Gastrocnemius medialis (tissue), 4 donors: ENCODE data around the gene SERTAD2. TPM values are rescaled to one million over a fixed set of nuclear protein-coding genes. Genes with fewer than 3 reads are reported as not detected.
A peak's percentile ranks its signal among the peaks of the same experiment; 100 is the strongest.

Source experiments
- ATAC-seq, 2 donors: fragments of 150-250 bp; one replicate each; pipeline ENCODE4 v1.9.1; 2016
- DNase-seq, 2 donors: peaks; one replicate each; pipeline ENCODE4 v3.0.0-alpha.2; 2019
- H3K27ac ChIP-seq, 4 donors: fragments of 200-600 bp; sonication (generic); 1 replicate in 1 of 4; 2 replicates in 3 of 4; pipeline ENCODE4 v1.5.1; 2016 to 2018; ENCODE audit warnings: mild to moderate bottlenecking in 2 of 4, moderate library complexity in 1 of 4
- H3K27me3 ChIP-seq, 3 donors: fragments of 200-600 bp; sonication (generic) in 2 of 3; 1 replicate in 1 of 3; 2 replicates in 2 of 3; pipeline versions ENCODE4 v1.5.1 to v1.6.0; 2016 to 2019; ENCODE audit warnings: mild to moderate bottlenecking in 1 of 3, moderate library complexity in 1 of 3
- H3K36me3 ChIP-seq, 2 donors: fragments of 200-600 bp; sonication (generic) in 1 of 2; one replicate each; pipeline ENCODE4 v1.5.1; 2017 to 2018
- H3K4me1 ChIP-seq, 2 donors: fragments of 200-600 bp; sonication (generic) in 1 of 2; one replicate each; pipeline ENCODE4 v1.5.1; 2016 to 2017; ENCODE audit warnings: mild to moderate bottlenecking in 2 of 2
- H3K4me3 ChIP-seq, 4 donors: fragments of 200-600 bp; sonication (generic) in 3 of 4; 1 replicate in 1 of 4; 2 replicates in 3 of 4; pipeline ENCODE4 v1.5.1; 2016 to 2019; ENCODE audit warnings: mild to moderate bottlenecking in 2 of 4
- H3K9me3 ChIP-seq, 3 donors: fragments of 200-600 bp; sonication (generic) in 2 of 3; 1 replicate in 1 of 3; 2 replicates in 2 of 3; pipeline ENCODE4 v1.5.1; 2016 to 2019
- POLR2A ChIP-seq, 2 donors: fragments of 450-650 bp; IDR thresholded peaks; one replicate each; pipeline ENCODE4 v1.6.1; 2017; ENCODE audit warnings: antibody characterized with exemption in 2 of 2, mild to moderate bottlenecking in 2 of 2, moderate library complexity in 2 of 2
- in situ Hi-C, 4 donors: fragments of 200-750 bp; cut with MboI; loops; one replicate each; pipeline versions ENCODE4 v1.15.0 to v1.8.0; 2017; ENCODE audit warnings: low sequenced_read_pairs in 4 of 4
- intact Hi-C: fragments of 100-400 bp; cut with DNase I; formaldehyde crosslinking; loops from one replicate; pipeline ENCODE4 v1.15.1; 2023; ENCODE audit warnings: low total_unique reads
- total RNA-seq, 4 donors: library from RNA; depleted of rRNA; stranded (reverse); fragments of >200 nt; gene quantifications; one replicate each; pipeline versions ENCODE4 v1.1.0 to v1.2.3, GENCODE V29; 2016
- TF ChIP-seq, protein P1 (sequence below), 5 experiments: fragments of 450-650 bp in 3 of 5; fragments of 200-600 bp in 2 of 5; sonication (generic) in 2 of 5; IDR thresholded peaks in 4 of 5; conservative IDR thresholded peaks in 1 of 5; 1 replicate in 4 of 5; 2 replicates in 1 of 5; pipeline ENCODE4 v1.5.1; 2016 to 2019; ENCODE audit warnings: antibody characterized with exemption in 5 of 5, mild to moderate bottlenecking in 3 of 5, moderate library complexity in 3 of 5

SERTAD2 gene
- total RNA-seq, 4 donors from 2014 or later = 7.3 to 10.6 (median 8.7) TPM

DNA sequence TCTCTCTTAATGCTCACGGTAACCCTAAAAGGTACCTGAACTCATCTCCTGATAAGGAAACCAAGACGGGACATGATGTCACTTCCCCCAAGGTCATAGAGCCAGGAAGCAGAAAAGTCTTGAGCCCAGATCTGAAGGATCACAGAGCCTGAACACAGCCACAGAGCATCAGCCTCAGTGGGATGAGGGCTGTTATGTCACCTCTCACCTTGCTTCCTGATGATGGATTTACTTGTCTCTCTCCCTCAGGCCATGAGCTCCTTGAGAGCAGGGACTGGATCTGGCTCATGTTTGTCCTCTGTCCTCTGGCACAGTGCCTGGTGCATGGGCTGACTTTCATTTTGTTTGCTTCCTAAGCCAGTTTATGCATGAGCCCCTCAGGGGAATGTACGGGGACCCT is 54.2 kb downstream of the SERTAD2 start:
- no peak overlapping the region for H3K4me3 ChIP-seq
- no peaks in the 10 kb centered on the region for H3K9me3 ChIP-seq
- H3K27ac ChIP-seq = no peak overlapping the region
- ATAC-seq (no peak), DNase-seq (no peak)
- TF ChIP-seq, protein P1, sequence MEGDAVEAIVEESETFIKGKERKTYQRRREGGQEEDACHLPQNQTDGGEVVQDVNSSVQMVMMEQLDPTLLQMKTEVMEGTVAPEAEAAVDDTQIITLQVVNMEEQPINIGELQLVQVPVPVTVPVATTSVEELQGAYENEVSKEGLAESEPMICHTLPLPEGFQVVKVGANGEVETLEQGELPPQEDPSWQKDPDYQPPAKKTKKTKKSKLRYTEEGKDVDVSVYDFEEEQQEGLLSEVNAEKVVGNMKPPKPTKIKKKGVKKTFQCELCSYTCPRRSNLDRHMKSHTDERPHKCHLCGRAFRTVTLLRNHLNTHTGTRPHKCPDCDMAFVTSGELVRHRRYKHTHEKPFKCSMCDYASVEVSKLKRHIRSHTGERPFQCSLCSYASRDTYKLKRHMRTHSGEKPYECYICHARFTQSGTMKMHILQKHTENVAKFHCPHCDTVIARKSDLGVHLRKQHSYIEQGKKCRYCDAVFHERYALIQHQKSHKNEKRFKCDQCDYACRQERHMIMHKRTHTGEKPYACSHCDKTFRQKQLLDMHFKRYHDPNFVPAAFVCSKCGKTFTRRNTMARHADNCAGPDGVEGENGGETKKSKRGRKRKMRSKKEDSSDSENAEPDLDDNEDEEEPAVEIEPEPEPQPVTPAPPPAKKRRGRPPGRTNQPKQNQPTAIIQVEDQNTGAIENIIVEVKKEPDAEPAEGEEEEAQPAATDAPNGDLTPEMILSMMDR (IDR thresholded peaks at IDR 0.05 in 4 of 5, conservative IDR thresholded peaks at IDR 0.05 in 1 of 5) = no peak
- no peak for TF ChIP-seq POLR2A (IDR thresholded peaks at IDR 0.05)
- no peaks in the 10 kb centered on the region for H3K27me3 ChIP-seq
- H3K36me3 ChIP-seq = no peaks in the 10 kb centered on the region
- H3K4me1 ChIP-seq = no peaks in the 10 kb centered on the region
- intact Hi-C loops (no loop called here), in situ Hi-C loops (loop anchor here in 3 of 4 donors (5.0 to 25.0 kb wide), 4 partner anchors 263 to 438 kb away; no protein-coding TSS in a partner anchor)

DNA sequence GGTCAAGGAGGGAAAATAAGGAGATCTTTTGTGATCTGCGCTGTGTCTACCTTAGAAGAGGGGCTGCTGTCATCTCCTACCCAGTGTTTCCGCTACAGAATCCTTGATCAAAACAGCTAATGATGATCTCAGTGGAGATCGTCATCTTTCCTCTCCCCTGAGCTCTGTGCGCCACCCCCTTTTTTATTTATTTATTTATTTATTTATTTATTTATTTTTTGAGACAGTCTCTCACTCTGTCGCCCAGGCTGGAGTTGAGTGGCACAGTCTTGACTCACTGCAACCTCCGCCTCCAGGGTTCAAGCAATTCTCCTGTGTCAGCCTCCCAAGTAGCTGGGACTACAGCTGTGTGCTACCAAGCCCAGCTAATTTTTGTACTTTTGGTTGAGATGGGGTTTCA is 55.5 kb downstream of the SERTAD2 start:
- intact Hi-C loops (no loop called here), in situ Hi-C loops (loop anchor here in 3 of 4 donors (5.0 to 25.0 kb wide), 4 partner anchors 264 to 439 kb away; no protein-coding TSS in a partner anchor)

DNA sequence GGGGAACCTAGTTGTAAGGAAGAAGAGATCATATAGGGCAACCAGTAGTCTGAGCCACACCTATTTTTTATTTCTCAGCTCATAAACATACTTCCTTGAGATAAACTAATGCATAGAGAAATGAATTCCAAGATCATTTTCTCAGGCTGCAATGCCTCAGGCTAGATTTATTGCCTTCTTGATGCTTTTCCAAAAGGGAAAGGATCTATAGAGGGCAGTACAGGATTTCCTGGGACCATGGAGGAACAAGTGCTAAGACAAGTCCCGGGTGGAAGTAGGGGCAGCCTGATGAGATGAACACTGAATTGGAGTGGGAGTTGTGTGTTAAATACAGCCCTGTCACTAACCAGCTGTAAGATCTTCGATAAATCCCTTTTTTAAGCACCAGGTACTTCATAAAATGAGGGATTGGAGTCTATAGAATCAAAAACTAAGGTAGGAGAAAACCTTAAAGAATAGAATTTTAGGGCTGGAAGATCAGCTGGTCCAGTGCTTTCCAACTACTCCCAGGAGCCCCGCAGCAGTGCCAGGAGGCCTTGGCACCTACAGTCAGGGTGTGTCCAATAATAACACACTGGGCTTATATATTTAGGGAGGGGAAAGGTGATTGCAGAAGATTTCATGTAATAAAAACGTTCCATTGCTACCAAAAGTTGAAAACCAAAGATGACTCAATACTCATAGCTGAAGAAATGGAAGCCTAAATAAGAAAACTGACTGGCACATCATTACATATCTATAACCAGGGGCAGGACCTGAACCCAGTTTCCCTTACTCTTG is 58.1 kb downstream of the SERTAD2 start:
- TF ChIP-seq, protein P1 (IDR thresholded peaks at IDR 0.05 in 4 of 5, conservative IDR thresholded peaks at IDR 0.05 in 1 of 5) = peak in 2 of 5 experiments; percentile 19 to 44
- TF ChIP-seq POLR2A (IDR thresholded peaks at IDR 0.05) = no peak
- no peak for DNase-seq
- H3K36me3 ChIP-seq = peaks cover 0 to 16% of the 10 kb centered on the region in 2 donors
- no peaks in the 10 kb centered on the region for H3K27me3 ChIP-seq
- no peak overlapping the region for H3K4me3 ChIP-seq
- peaks cover 0 to 8% of the 10 kb centered on the region in 2 donors for H3K4me1 ChIP-seq
- ATAC-seq = no peak
- in situ Hi-C loops = loop anchor here in 3 of 4 donors (5.0 to 25.0 kb wide), 4 partner anchors 267 to 442 kb away; no protein-coding TSS in a partner anchor
- no peak overlapping the region for H3K27ac ChIP-seq
- intact Hi-C loops = loop anchor here (2.0 kb wide), 1 partner anchor 49 kb away; no protein-coding TSS in a partner anchor
- no peaks in the 10 kb centered on the region for H3K9me3 ChIP-seq

More for the DNA sequence above, 55.5 kb downstream of the SERTAD2 start:
- TF ChIP-seq, protein P1 (IDR thresholded peaks at IDR 0.05 in 4 of 5, conservative IDR thresholded peaks at IDR 0.05 in 1 of 5) = no peak
- no peak for TF ChIP-seq POLR2A (IDR thresholded peaks at IDR 0.05)
- no peaks in the 10 kb centered on the region for H3K27me3 ChIP-seq
- no peaks in the 10 kb centered on the region for H3K4me1 ChIP-seq
- no peak for ATAC-seq
- H3K4me3 ChIP-seq = no peak overlapping the region
- H3K36me3 ChIP-seq = no peaks in the 10 kb centered on the region
- no peaks in the 10 kb centered on the region for H3K9me3 ChIP-seq
- DNase-seq = no peak
- no peak overlapping the region for H3K27ac ChIP-seq

DNA sequence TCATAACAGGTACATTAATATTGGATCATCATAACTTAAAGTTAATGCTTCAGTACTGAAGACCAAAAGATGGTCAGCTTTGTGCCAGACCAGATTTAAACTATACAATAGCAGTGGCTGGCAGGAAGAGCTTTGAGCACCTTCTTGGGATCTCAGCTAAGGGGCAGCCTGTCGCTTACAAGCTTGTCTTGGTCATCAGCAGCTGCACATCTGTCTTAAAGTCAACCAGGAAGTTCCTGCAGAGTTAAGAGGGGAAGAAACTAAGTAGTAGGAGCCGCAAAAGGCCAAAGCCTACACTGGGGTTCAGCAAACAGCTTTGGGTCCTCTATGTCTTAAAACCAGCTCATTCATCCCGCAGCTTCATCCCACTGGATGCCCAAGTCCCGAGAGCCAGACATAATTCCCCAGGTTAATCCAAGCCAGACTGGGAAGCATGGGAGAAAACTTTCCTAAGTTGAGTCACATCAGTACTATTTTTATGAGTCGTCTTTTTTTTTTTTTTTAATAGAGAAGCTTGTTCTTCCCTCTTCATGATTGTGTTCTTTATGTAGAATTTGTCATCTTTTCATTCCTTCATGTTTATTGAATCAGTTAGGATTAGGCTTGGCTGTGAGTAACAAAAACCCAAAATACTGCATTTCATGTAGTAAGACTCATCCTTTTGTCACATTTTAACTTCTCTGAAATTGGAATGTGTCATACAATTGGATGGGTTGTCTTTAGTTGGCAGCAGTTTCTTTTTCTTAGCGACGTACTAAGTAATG is 59.3 kb downstream of the SERTAD2 start:
- no peak overlapping the region for H3K4me3 ChIP-seq
- H3K9me3 ChIP-seq = no peaks in the 10 kb centered on the region
- H3K36me3 ChIP-seq = peaks cover 0 to 21% of the 10 kb centered on the region in 2 donors
- no peaks in the 10 kb centered on the region for H3K27me3 ChIP-seq
- TF ChIP-seq, protein P1 (IDR thresholded peaks at IDR 0.05 in 4 of 5, conservative IDR thresholded peaks at IDR 0.05 in 1 of 5) = no peak
- TF ChIP-seq POLR2A (IDR thresholded peaks at IDR 0.05) = no peak
- DNase-seq (no peak), ATAC-seq (no peak)
- in situ Hi-C loops = loop anchor here in 3 of 4 donors (10.0 to 25.0 kb wide), 3 partner anchors 268 to 443 kb away; no protein-coding TSS in a partner anchor
- no peak overlapping the region for H3K27ac ChIP-seq
- intact Hi-C loops = loop anchor here (2.0 kb wide), 1 partner anchor 50 kb away; no protein-coding TSS in a partner anchor
- peaks cover 0 to 8% of the 10 kb centered on the region in 2 donors for H3K4me1 ChIP-seq
